GM23338 (cell line): ENCODE measurements around the gene TWSG1. TPM values are rescaled to one million over a fixed set of nuclear protein-coding genes. Genes with fewer than 3 reads are reported as not detected.

Experiments
- ATAC-seq: fragments of 200-7000 bp; cut with Tn5 transposase; 3 replicates; pipeline ENCODE4 v1.9.1; 2020
- DNase-seq: peaks from one replicate; pipeline ENCODE4 v3.0.0-alpha.2; 2015; ENCODE audit warnings: low spot score
- H2AFZ ChIP-seq: fragments of 200-600 bp; sonication (generic); 2 replicates; pipeline ENCODE4 v1.8.0; 2016; ENCODE audit warnings: antibody characterized with exemption, mild to moderate bottlenecking, moderate library complexity
- H3F3A ChIP-seq: fragments of 200-600 bp; sonication (generic); replicated peaks from 2 replicates; pipeline ENCODE4 v1.8.0; 2017; ENCODE audit warnings: antibody characterized with exemption, mixed run types, low read depth
- H3K27ac ChIP-seq: fragments of 200-600 bp; sonication (generic); 2 replicates; pipeline ENCODE4 v1.6.1; 2016; ENCODE audit warnings: low read depth
- H3K27me3 ChIP-seq: fragments of 200-600 bp; sonication (generic); 2 replicates; pipeline ENCODE4 v1.8.0; 2016; ENCODE audit warnings: mild to moderate bottlenecking, mixed run types, moderate library complexity; ENCODE audit not compliant: insufficient read depth
- H3K36me3 ChIP-seq: fragments of 200-600 bp; sonication (generic); 2 replicates; pipeline ENCODE4 v1.8.0; 2016; ENCODE audit warnings: mild to moderate bottlenecking; ENCODE audit not compliant: insufficient read depth
- H3K4me1 ChIP-seq: fragments of 200-600 bp; sonication (generic); 2 replicates; pipeline ENCODE4 v1.8.0; 2016; ENCODE audit warnings: mild to moderate bottlenecking, moderate library complexity; ENCODE audit not compliant: insufficient read depth
- H3K4me2 ChIP-seq: fragments of 200-600 bp; sonication (generic); 2 replicates; pipeline ENCODE4 v1.7.1; 2017; ENCODE audit warnings: mixed run types
- H3K4me3 ChIP-seq: fragments of 200-600 bp; sonication (generic); 2 replicates; pipeline ENCODE4 v1.6.1; 2016; ENCODE audit warnings: mixed run types
- H3K79me2 ChIP-seq: fragments of 200-600 bp; sonication (generic); replicated peaks from 2 replicates; pipeline ENCODE4 v1.8.0; 2017; ENCODE audit warnings: mild to moderate bottlenecking; ENCODE audit not compliant: insufficient read depth
- H3K9me2 ChIP-seq: fragments of 200-600 bp; sonication (generic); 2 replicates; pipeline ENCODE4 v1.8.0; 2017; ENCODE audit not compliant: insufficient read depth
- H4K20me1 ChIP-seq: fragments of 200-600 bp; sonication (generic); replicated peaks from 2 replicates; pipeline ENCODE4 v1.8.0; 2017; ENCODE audit warnings: mild to moderate bottlenecking; ENCODE audit not compliant: insufficient read depth
- H3K27ac Mint-ChIP-seq: 2 replicates; pipeline ENCODE4 v1.8.0; 2020; ENCODE audit warnings: inconsistent platforms, mild to moderate bottlenecking, moderate library complexity, mixed read lengths
- H3K27me3 Mint-ChIP-seq: 3 replicates; pipeline ENCODE4 v1.8.0; 2022; ENCODE audit warnings: low read depth, mild to moderate bottlenecking, moderate library complexity, mixed read lengths, inconsistent platforms; ENCODE audit not compliant: insufficient read depth, poor library complexity
- H3K36me3 Mint-ChIP-seq: 3 replicates; pipeline ENCODE4 v1.8.0; 2021; ENCODE audit warnings: low read depth, mild to moderate bottlenecking, inconsistent platforms, moderate library complexity, mixed read lengths
- H3K4me1 Mint-ChIP-seq: 3 replicates; pipeline ENCODE4 v1.8.0; 2020; ENCODE audit warnings: mild to moderate bottlenecking, inconsistent platforms, mixed read lengths
- H3K4me3 Mint-ChIP-seq: 3 replicates; pipeline ENCODE4 v1.8.0; 2021; ENCODE audit warnings: moderate library complexity, mild to moderate bottlenecking, inconsistent platforms, mixed read lengths
- H3K9me3 Mint-ChIP-seq: 3 replicates; pipeline ENCODE4 v1.8.0; 2020; ENCODE audit warnings: moderate library complexity, mild to moderate bottlenecking, inconsistent platforms, mixed read lengths
- CREB1 ChIP-seq: fragments of 250-450 bp; sonication (Bioruptor Pico); IDR thresholded peaks from 2 replicates; pipeline ENCODE4 v1.5.0; 2020; ENCODE audit warnings: low read depth, mild to moderate bottlenecking, moderate library complexity
- EZH2 ChIP-seq: fragments of 200-600 bp; sonication (generic); IDR thresholded peaks from one replicate; pipeline ENCODE4 v1.8.0; 2017; ENCODE audit warnings: antibody characterized with exemption, mild to moderate bottlenecking, low read depth; ENCODE audit not compliant: unreplicated experiment
- EZH2phosphoT487 ChIP-seq: fragments of 200-600 bp; sonication (generic); IDR thresholded peaks from one replicate; pipeline ENCODE4 v1.8.1; 2018; ENCODE audit warnings: antibody characterized with exemption; ENCODE audit not compliant: unreplicated experiment
- JUNB ChIP-seq: IDR thresholded peaks from one replicate; pipeline ENCODE4 v1.6.1; 2016; ENCODE audit warnings: antibody characterized with exemption; ENCODE audit not compliant: unreplicated experiment
- NANOG ChIP-seq: IDR thresholded peaks from 2 replicates; pipeline ENCODE4 v1.6.1; 2016; ENCODE audit warnings: antibody characterized with exemption, borderline replicate concordance
- POLR2AphosphoS5 ChIP-seq: IDR thresholded peaks from 2 replicates; pipeline ENCODE4 v1.6.1; 2016; ENCODE audit warnings: antibody characterized with exemption, low read depth
- STAT1 ChIP-seq: IDR thresholded peaks from one replicate; pipeline ENCODE4 v1.6.1; 2016; ENCODE audit warnings: antibody characterized with exemption; ENCODE audit not compliant: unreplicated experiment
- ZNF114 ChIP-seq: fragments of 250-450 bp; sonication (Bioruptor Pico); IDR thresholded peaks from 2 replicates; pipeline ENCODE4 v1.5.0; 2020; ENCODE audit warnings: mild to moderate bottlenecking, moderate library complexity
- ZNF331 ChIP-seq: fragments of 250-450 bp; sonication (Bioruptor Pico); IDR thresholded peaks from 2 replicates; pipeline ENCODE4 v1.5.0; 2020; ENCODE audit warnings: low read depth, mild to moderate bottlenecking, moderate library complexity
- polyA plus RNA-seq: library from polyadenylated mRNA; unstranded; fragments of >200 nt; fragmentation: Nextera tagmentation; extraction: Ambion mirVana; gene quantifications from 2 replicates; pipeline ENCODE4 v1.2.1, GENCODE V29; 2016
- total RNA-seq: library from RNA; depleted of rRNA; stranded (reverse); fragments of >200 nt; shearing (Covaris generic); gene quantifications from 2 replicates; pipeline ENCODE4 v1.2.3, GENCODE V29; 2014
- TF ChIP-seq, protein P1 (sequence below): IDR thresholded peaks from one replicate; pipeline ENCODE4 v1.6.1; 2018; ENCODE audit warnings: antibody characterized with exemption; ENCODE audit not compliant: unreplicated experiment
- TF ChIP-seq, protein P2 (sequence below), 2 experiments: fragments of 200-600 bp in 1 of 2; sonication (generic) in 1 of 2; conservative IDR thresholded peaks; 2 replicates each; pipeline versions ENCODE4 v1.5.1 to v1.6.1; 2016 to 2017; ENCODE audit warnings: antibody characterized with exemption in 2 of 2, low read depth in 2 of 2, mild to moderate bottlenecking in 2 of 2, moderate library complexity in 1 of 2
- TF ChIP-seq, protein P3 (sequence below): IDR thresholded peaks from 2 replicates; pipeline ENCODE4 v1.6.1; 2016; ENCODE audit warnings: antibody characterized with exemption
- TF ChIP-seq, protein P4 (sequence below): fragments of 250-450 bp; sonication (Bioruptor Pico); IDR thresholded peaks from 2 replicates; pipeline ENCODE4 v1.5.0; 2020; ENCODE audit warnings: mild to moderate bottlenecking, moderate library complexity

Gene TWSG1
- total and polyA plus RNA-seq, 2 experiments from 2014 or later: 11.5 to 29.1 TPM

DNA sequence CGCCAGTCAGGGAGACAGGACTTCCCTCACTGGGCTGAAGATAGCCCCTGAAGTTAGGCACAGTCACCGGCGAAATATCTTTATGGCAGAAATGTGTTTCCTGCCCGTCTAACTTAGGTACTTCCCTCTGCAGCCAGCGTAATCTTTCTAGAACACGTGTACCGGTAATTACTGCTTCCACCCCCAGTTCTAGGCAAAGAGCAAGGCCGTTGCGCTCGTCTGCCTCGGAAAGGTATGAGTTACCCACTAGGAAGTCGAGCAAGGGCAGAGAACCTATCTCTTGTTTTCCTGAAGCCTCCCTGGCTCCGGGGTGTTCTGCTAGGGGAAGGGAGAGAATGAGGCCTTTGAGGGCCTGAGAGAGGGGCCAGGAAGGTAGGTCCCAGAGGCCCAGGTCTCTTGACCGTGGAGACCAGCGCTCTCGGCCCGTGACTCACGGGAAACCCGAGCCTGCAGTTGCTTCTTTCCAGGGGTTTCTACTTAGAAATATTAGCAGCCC lies 70.0 kb downstream of the TWSG1 start:
- Histone ChIP-seq H3K9me2 (no peaks in the 10 kb centered on the region; the same call in none of the 2 replicates), H3K27me3 (no peaks in the 10 kb centered on the region), H3F3A (no peaks in the 10 kb centered on the region), H4K20me1 (no peaks in the 10 kb centered on the region), H2AFZ (no peak overlapping the region), H3K36me3 (no peaks in the 10 kb centered on the region), H3K27ac (no peak overlapping the region), H3K4me3 (no peak overlapping the region), H3K79me2 (no peaks in the 10 kb centered on the region), H3K4me2 (no peak overlapping the region), H3K4me1 (no peaks in the 10 kb centered on the region)
- ATAC-seq (no peak), DNase-seq (no peak)
- H3K36me3 Mint-ChIP-seq: peaks cover 5% of the 10 kb centered on the region; the same call in 1 of the 3 replicates
- no peaks in the 10 kb centered on the region; the same call in 2 of the 3 replicates for H3K9me3 Mint-ChIP-seq
- H3K27ac Mint-ChIP-seq: no peak overlapping the region
- no peak overlapping the region for H3K4me3 Mint-ChIP-seq
- TF ChIP-seq NANOG (no peak), ZNF331 (CRISPR knock-in tag) (no peak), ZNF114 (CRISPR knock-in tag) (no peak), JUNB (no peak), CREB1 (CRISPR knock-in tag) (no peak), EZH2 (no peak), EZH2phosphoT487 (no peak), POLR2AphosphoS5 (no peak), STAT1 (no peak)
- TF ChIP-seq, protein P1, sequence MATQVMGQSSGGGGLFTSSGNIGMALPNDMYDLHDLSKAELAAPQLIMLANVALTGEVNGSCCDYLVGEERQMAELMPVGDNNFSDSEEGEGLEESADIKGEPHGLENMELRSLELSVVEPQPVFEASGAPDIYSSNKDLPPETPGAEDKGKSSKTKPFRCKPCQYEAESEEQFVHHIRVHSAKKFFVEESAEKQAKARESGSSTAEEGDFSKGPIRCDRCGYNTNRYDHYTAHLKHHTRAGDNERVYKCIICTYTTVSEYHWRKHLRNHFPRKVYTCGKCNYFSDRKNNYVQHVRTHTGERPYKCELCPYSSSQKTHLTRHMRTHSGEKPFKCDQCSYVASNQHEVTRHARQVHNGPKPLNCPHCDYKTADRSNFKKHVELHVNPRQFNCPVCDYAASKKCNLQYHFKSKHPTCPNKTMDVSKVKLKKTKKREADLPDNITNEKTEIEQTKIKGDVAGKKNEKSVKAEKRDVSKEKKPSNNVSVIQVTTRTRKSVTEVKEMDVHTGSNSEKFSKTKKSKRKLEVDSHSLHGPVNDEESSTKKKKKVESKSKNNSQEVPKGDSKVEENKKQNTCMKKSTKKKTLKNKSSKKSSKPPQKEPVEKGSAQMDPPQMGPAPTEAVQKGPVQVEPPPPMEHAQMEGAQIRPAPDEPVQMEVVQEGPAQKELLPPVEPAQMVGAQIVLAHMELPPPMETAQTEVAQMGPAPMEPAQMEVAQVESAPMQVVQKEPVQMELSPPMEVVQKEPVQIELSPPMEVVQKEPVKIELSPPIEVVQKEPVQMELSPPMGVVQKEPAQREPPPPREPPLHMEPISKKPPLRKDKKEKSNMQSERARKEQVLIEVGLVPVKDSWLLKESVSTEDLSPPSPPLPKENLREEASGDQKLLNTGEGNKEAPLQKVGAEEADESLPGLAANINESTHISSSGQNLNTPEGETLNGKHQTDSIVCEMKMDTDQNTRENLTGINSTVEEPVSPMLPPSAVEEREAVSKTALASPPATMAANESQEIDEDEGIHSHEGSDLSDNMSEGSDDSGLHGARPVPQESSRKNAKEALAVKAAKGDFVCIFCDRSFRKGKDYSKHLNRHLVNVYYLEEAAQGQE: no peak
- TF ChIP-seq, protein P2, sequence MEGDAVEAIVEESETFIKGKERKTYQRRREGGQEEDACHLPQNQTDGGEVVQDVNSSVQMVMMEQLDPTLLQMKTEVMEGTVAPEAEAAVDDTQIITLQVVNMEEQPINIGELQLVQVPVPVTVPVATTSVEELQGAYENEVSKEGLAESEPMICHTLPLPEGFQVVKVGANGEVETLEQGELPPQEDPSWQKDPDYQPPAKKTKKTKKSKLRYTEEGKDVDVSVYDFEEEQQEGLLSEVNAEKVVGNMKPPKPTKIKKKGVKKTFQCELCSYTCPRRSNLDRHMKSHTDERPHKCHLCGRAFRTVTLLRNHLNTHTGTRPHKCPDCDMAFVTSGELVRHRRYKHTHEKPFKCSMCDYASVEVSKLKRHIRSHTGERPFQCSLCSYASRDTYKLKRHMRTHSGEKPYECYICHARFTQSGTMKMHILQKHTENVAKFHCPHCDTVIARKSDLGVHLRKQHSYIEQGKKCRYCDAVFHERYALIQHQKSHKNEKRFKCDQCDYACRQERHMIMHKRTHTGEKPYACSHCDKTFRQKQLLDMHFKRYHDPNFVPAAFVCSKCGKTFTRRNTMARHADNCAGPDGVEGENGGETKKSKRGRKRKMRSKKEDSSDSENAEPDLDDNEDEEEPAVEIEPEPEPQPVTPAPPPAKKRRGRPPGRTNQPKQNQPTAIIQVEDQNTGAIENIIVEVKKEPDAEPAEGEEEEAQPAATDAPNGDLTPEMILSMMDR (conservative IDR thresholded peaks at IDR 0.05; ENCODE audit: low read depth in 2 of 2): no peak
- TF ChIP-seq, protein P3, sequence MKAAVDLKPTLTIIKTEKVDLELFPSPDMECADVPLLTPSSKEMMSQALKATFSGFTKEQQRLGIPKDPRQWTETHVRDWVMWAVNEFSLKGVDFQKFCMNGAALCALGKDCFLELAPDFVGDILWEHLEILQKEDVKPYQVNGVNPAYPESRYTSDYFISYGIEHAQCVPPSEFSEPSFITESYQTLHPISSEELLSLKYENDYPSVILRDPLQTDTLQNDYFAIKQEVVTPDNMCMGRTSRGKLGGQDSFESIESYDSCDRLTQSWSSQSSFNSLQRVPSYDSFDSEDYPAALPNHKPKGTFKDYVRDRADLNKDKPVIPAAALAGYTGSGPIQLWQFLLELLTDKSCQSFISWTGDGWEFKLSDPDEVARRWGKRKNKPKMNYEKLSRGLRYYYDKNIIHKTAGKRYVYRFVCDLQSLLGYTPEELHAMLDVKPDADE: no peak
- TF ChIP-seq, protein P4, sequence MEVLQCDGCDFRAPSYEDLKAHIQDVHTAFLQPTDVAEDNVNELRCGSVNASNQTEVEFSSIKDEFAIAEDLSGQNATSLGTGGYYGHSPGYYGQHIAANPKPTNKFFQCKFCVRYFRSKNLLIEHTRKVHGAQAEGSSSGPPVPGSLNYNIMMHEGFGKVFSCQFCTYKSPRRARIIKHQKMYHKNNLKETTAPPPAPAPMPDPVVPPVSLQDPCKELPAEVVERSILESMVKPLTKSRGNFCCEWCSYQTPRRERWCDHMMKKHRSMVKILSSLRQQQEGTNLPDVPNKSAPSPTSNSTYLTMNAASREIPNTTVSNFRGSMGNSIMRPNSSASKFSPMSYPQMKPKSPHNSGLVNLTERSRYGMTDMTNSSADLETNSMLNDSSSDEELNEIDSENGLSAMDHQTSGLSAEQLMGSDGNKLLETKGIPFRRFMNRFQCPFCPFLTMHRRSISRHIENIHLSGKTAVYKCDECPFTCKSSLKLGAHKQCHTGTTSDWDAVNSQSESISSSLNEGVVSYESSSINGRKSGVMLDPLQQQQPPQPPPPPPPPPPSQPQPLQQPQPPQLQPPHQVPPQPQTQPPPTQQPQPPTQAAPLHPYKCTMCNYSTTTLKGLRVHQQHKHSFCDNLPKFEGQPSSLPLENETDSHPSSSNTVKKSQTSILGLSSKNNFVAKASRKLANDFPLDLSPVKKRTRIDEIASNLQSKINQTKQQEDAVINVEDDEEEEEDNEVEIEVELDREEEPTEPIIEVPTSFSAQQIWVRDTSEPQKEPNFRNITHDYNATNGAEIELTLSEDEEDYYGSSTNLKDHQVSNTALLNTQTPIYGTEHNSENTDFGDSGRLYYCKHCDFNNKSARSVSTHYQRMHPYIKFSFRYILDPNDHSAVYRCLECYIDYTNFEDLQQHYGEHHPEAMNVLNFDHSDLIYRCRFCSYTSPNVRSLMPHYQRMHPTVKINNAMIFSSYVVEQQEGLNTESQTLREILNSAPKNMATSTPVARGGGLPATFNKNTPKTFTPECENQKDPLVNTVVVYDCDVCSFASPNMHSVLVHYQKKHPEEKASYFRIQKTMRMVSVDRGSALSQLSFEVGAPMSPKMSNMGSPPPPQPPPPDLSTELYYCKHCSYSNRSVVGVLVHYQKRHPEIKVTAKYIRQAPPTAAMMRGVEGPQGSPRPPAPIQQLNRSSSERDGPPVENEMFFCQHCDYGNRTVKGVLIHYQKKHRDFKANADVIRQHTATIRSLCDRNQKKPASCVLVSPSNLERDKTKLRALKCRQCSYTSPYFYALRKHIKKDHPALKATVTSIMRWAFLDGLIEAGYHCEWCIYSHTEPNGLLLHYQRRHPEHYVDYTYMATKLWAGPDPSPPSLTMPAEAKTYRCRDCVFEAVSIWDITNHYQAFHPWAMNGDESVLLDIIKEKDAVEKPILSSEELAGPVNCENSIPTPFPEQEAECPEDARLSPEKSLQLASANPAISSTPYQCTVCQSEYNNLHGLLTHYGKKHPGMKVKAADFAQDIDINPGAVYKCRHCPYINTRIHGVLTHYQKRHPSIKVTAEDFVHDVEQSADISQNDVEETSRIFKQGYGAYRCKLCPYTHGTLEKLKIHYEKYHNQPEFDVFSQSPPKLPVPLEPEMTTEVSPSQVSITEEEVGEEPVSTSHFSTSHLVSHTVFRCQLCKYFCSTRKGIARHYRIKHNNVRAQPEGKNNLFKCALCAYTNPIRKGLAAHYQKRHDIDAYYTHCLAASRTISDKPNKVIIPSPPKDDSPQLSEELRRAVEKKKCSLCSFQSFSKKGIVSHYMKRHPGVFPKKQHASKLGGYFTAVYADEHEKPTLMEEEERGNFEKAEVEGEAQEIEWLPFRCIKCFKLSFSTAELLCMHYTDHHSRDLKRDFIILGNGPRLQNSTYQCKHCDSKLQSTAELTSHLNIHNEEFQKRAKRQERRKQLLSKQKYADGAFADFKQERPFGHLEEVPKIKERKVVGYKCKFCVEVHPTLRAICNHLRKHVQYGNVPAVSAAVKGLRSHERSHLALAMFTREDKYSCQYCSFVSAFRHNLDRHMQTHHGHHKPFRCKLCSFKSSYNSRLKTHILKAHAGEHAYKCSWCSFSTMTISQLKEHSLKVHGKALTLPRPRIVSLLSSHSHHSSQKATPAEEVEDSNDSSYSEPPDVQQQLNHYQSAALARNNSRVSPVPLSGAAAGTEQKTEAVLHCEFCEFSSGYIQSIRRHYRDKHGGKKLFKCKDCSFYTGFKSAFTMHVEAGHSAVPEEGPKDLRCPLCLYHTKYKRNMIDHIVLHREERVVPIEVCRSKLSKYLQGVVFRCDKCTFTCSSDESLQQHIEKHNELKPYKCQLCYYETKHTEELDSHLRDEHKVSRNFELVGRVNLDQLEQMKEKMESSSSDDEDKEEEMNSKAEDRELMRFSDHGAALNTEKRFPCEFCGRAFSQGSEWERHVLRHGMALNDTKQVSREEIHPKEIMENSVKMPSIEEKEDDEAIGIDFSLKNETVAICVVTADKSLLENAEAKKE (CRISPR knock-in tag): no peak
- no peaks in the 10 kb centered on the region for H3K4me1 Mint-ChIP-seq
- H3K27me3 Mint-ChIP-seq: peaks cover 2% of the 10 kb centered on the region
